ENCODE results near the gene DNMBP. TPM values are rescaled to one million over a fixed set of nuclear protein-coding genes. Genes with fewer than 3 reads are reported as not detected.

DNMBP gene, protein sequence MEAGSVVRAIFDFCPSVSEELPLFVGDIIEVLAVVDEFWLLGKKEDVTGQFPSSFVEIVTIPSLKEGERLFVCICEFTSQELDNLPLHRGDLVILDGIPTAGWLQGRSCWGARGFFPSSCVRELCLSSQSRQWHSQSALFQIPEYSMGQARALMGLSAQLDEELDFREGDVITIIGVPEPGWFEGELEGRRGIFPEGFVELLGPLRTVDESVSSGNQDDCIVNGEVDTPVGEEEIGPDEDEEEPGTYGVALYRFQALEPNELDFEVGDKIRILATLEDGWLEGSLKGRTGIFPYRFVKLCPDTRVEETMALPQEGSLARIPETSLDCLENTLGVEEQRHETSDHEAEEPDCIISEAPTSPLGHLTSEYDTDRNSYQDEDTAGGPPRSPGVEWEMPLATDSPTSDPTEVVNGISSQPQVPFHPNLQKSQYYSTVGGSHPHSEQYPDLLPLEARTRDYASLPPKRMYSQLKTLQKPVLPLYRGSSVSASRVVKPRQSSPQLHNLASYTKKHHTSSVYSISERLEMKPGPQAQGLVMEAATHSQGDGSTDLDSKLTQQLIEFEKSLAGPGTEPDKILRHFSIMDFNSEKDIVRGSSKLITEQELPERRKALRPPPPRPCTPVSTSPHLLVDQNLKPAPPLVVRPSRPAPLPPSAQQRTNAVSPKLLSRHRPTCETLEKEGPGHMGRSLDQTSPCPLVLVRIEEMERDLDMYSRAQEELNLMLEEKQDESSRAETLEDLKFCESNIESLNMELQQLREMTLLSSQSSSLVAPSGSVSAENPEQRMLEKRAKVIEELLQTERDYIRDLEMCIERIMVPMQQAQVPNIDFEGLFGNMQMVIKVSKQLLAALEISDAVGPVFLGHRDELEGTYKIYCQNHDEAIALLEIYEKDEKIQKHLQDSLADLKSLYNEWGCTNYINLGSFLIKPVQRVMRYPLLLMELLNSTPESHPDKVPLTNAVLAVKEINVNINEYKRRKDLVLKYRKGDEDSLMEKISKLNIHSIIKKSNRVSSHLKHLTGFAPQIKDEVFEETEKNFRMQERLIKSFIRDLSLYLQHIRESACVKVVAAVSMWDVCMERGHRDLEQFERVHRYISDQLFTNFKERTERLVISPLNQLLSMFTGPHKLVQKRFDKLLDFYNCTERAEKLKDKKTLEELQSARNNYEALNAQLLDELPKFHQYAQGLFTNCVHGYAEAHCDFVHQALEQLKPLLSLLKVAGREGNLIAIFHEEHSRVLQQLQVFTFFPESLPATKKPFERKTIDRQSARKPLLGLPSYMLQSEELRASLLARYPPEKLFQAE (N-terminal part only)
- 17.3 to 29.4 TPM (median 22.6 TPM) in 5 replicates for total RNA-seq (2022; extraction: Qiagen RNA extraction)

DNA sequence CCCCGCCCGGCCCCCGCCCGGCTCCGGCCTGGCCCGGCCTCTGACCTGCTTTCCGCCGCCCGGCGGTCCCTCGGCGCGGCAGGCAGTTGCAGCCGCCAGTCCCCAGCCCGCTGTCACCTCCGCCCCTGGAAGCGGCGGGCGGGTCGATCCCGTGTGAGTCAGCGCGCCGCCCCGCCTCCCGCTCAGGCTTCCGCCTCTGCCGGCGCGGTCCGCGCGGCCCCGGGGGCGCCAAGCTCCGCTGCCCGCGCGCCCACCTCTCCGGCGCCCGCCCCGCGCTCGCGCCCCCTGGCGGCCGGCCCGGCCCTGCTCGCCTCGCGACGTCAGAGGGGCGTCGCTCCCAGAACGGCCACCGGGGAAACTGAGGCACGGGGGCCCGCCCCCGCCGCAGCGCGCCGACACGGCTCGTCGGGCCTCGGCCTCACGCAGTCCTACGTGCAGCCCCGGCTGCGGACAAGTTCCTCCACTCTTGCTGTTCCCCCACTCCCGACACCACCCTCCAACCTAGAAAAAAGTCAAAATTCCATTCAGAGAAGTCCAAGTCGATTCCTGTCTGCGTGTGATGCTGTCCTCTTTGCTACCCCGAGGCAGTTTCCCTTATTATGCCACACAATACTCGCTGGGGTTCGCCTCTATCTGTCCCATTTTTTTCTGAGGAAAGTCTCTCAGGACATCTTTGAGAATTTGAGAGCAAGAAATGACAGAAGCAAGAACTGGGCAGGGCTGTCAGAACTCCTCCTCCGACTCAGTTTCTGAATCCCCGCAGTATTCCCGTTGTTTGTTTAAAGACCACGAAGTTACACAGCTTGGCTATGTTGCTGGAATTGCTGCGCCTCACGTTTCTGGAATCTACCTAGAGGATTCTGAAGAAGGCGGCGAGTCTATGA is at the start of gene DNMBP:
Gene DNMBP, minus strand, starts transcription at position 155 of the 884 bp plus-strand sequence. CDS start 37,823 bp downstream, outside the sequence.

Other genes starting within 250 kb of the DNMBP start
- 111 to 137 TPM (median 117 TPM) in 5 replicates for gene ABCC2, start 227.3 kb downstream of the DNMBP start, total RNA-seq (2022; extraction: Qiagen RNA extraction)
- gene CPN1, start 71.9 kb upstream of the DNMBP start, total RNA-seq (2022; extraction: Qiagen RNA extraction): 0.16 to 0.39 TPM (median 0.28 TPM) in 5 replicates
- gene ERLIN1, start 176.1 kb upstream of the DNMBP start, total RNA-seq (2022; extraction: Qiagen RNA extraction): 44.0 to 79.6 TPM (median 53.0 TPM) in 5 replicates
- gene CHUK, start 219.6 kb upstream of the DNMBP start, total RNA-seq (2022; extraction: Qiagen RNA extraction): 17.8 to 28.1 TPM (median 20.1 TPM) in 5 replicates